ENCODE results near the gene ARHGEF16. TPM values are rescaled to one million over a fixed set of nuclear protein-coding genes. Genes with fewer than 3 reads are reported as not detected.

Gene ARHGEF16
- total RNA-seq, 1 donor from 2014 or later = 11.3 TPM

DNA sequence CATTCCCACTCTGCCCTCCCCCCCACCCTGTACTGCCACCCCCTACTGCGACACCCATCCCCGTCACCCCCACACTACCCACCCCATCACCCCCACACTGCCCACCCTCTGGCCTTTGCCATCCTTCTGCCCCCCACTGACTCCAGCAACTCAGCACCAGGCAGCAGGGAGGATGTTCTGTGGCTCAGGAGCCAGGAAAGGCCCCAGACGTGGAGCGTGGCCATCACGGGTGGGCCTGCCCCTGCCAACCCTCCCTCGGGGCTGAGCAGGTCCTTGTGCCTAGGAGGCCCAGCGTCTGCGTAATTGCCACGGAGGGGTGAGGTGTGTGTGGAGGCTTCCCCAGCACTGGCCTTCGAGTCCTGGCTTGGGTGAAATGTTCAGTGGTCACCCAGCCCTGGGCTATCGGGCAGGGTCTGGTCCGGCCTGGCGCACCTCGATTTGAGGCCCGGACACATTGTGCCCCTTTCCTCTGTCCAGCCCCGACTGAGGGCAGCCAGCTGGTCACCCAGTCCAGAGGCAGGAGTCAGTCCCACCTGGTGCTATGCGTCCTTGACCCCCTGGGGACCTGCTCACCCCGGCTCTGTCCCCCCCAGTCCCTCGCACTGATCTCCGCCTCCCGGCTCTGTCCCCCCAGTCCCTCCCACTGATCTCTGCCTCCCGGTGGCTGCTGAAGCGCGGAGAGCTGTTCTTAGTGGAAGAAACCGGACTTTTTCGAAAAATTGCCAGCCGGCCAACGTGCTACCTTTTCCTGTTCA lies 23.0 kb downstream of the ARHGEF16 start:
- H3K36me3 Mint-ChIP-seq (ENCODE audit: low read depth) = no peaks in the 10 kb centered on the region
- no peaks in the 10 kb centered on the region for H3K9me3 Mint-ChIP-seq
- H3K4me3 Mint-ChIP-seq = no peak overlapping the region
- DNase-seq (ENCODE audit: low read depth, low spot score) = no peak
- no peaks in the 10 kb centered on the region for H3K27me3 Mint-ChIP-seq (ENCODE audit: low read depth)
- peaks cover 7% of the 10 kb centered on the region for H3K4me1 Mint-ChIP-seq
- no peak overlapping the region for H3K27ac Mint-ChIP-seq (ENCODE audit: unreplicated experiment)
- TF ChIP-seq, protein P1, sequence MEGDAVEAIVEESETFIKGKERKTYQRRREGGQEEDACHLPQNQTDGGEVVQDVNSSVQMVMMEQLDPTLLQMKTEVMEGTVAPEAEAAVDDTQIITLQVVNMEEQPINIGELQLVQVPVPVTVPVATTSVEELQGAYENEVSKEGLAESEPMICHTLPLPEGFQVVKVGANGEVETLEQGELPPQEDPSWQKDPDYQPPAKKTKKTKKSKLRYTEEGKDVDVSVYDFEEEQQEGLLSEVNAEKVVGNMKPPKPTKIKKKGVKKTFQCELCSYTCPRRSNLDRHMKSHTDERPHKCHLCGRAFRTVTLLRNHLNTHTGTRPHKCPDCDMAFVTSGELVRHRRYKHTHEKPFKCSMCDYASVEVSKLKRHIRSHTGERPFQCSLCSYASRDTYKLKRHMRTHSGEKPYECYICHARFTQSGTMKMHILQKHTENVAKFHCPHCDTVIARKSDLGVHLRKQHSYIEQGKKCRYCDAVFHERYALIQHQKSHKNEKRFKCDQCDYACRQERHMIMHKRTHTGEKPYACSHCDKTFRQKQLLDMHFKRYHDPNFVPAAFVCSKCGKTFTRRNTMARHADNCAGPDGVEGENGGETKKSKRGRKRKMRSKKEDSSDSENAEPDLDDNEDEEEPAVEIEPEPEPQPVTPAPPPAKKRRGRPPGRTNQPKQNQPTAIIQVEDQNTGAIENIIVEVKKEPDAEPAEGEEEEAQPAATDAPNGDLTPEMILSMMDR (conservative IDR thresholded peaks at IDR 0.05) = no peak

DNA sequence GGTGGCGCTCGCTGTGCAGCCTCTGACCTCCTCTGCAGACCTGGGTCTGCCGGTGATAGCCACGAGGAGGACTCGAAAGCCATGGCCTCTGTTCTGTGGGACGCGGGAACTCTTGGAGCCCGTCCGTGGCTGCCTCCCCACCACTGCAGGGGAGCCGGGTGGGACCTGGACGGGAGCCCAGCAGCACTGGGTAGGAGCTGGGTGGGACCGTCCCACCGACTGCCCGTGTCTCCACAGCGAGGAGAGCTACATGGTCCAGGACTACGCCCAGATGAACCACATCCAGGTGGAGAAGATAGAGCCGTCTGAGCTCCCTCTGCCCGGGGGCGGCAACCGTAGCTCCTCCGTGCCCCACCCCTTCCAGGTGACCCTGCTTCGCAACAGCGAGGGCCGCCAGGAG lies 23.7 kb downstream of the ARHGEF16 start:
- Mint-ChIP-seq H3K4me1 (peaks cover 7% of the 10 kb centered on the region), H3K27ac (ENCODE audit: unreplicated experiment) (no peak overlapping the region)

DNA sequence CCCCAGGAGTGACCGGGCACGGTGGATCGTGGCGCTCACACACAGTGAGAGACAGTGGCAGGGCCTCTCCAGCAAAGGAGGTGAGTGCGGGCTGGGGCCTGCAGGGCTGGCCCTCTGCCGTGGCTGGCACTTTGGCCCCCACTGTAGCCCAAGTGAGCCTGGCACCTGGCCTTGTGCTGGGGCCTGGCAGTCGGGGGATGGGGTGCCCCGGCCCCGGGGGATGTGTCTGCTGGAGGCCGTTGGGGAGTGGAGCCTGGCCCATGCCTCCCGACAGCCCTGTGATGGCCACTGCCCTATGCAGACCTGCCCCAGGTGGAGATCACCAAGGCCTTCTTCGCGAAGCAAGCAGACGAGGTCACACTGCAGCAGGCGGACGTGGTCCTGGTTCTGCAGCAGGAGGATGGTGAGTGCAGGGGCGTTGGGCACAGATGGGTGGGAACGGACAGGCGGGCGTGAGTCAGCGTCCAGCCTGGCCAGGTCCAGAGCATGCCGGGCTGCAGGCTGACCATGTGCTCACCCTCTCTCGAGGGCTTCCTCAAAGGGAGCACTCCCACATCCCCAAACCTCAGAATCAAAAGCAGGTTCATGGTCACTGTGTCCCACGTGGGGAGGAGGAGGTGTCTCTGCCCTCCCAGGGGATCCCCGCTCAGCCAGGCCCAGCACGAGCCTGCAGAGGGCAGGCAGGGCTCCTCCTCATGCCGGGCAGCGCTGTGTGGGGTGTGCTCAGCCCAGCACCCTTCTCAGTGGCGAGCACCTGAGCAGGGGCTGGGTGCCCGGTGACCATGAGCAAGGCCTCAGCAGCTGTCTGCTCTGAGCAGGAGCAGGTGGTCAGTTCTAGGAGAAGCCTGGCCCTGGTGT lies 25.3 kb downstream of the ARHGEF16 start:
- peaks cover 2% of the 10 kb centered on the region for H3K27me3 Mint-ChIP-seq (ENCODE audit: low read depth)
- no peak for DNase-seq (ENCODE audit: low read depth, low spot score)
- H3K4me1 Mint-ChIP-seq = no peaks in the 10 kb centered on the region
- H3K27ac Mint-ChIP-seq (ENCODE audit: unreplicated experiment) = no peak overlapping the region
- H3K36me3 Mint-ChIP-seq (ENCODE audit: low read depth) = no peaks in the 10 kb centered on the region
- no peak overlapping the region for H3K4me3 Mint-ChIP-seq
- no peaks in the 10 kb centered on the region for H3K9me3 Mint-ChIP-seq
- TF ChIP-seq, protein P1 (conservative IDR thresholded peaks at IDR 0.05) = no peak

More for the DNA sequence above, 23.7 kb downstream of the ARHGEF16 start:
- Mint-ChIP-seq H3K36me3 (ENCODE audit: low read depth) (no peaks in the 10 kb centered on the region), H3K4me3 (no peak overlapping the region), H3K27me3 (ENCODE audit: low read depth) (no peaks in the 10 kb centered on the region), H3K9me3 (no peaks in the 10 kb centered on the region)
- TF ChIP-seq, protein P1 (conservative IDR thresholded peaks at IDR 0.05) = no peak
- DNase-seq (ENCODE audit: low read depth, low spot score) = no peak

DNA sequence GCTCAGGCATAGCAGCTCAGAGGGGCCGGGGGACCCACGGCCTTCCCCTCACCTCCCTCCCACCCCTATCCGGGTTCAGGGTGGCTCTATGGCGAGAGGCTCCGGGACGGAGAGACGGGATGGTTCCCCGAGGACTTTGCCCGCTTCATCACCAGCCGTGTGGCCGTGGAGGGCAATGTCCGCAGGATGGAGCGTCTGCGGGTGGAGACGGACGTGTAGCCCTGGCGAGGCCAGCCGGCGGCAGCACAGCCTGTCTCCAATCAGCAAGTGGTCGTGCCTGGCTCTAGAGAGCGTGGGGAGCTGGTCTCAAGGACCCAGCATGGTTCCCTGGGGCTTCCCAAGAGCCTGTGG lies 25.9 kb downstream of the ARHGEF16 start:
- H3K9me3 Mint-ChIP-seq = no peaks in the 10 kb centered on the region
- no peak overlapping the region for H3K4me3 Mint-ChIP-seq
- no peak overlapping the region for H3K27ac Mint-ChIP-seq (ENCODE audit: unreplicated experiment)
- H3K4me1 Mint-ChIP-seq = no peaks in the 10 kb centered on the region
- no peaks in the 10 kb centered on the region for H3K36me3 Mint-ChIP-seq (ENCODE audit: low read depth)
- peaks cover 2% of the 10 kb centered on the region for H3K27me3 Mint-ChIP-seq (ENCODE audit: low read depth)
- TF ChIP-seq, protein P1 (conservative IDR thresholded peaks at IDR 0.05) = no peak
- DNase-seq (ENCODE audit: low read depth, low spot score) = no peak

- Mint-ChIP-seq H3K27me3 (ENCODE audit: low read depth) (peaks cover 2% of the 10 kb centered on the region), H3K9me3 (no peaks in the 10 kb centered on the region)
Measured at GRCh38 chr1:3481046-3481445, 26.6 kb downstream of the ARHGEF16 start.

More at GRCh38 chr1:3481046-3481445, 26.6 kb downstream of the ARHGEF16 start:
- no peaks in the 10 kb centered on the region for H3K4me1 Mint-ChIP-seq
- DNase-seq (ENCODE audit: low read depth, low spot score) = no peak
- H3K27ac Mint-ChIP-seq (ENCODE audit: unreplicated experiment) = no peak overlapping the region
- H3K4me3 Mint-ChIP-seq = no peak overlapping the region
- TF ChIP-seq, protein P1 (conservative IDR thresholded peaks at IDR 0.05) = no peak
- no peaks in the 10 kb centered on the region for H3K36me3 Mint-ChIP-seq (ENCODE audit: low read depth)
